ENCODE data around the gene NEURL1.

DNA sequence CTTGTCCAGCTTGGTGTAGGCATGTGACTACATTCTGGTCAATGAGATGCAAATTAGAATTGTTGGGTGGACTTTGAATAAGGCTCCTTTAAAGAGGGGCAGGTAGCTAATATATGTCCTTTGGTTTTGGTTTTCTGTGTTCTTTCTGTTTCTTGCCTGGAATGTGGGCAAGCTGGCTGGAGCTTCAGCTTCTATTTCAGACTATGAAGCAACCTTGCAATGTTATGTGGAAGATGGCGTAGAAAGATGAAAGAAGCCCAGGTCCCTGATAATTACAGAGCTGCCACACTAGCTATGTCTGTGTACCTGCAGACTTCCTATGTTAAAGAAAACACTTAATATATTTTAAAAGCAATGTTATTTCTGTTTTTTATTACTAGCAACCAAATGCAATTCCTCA, 46.2 kb downstream of the NEURL1 start:
- TF ChIP-seq, protein P1, sequence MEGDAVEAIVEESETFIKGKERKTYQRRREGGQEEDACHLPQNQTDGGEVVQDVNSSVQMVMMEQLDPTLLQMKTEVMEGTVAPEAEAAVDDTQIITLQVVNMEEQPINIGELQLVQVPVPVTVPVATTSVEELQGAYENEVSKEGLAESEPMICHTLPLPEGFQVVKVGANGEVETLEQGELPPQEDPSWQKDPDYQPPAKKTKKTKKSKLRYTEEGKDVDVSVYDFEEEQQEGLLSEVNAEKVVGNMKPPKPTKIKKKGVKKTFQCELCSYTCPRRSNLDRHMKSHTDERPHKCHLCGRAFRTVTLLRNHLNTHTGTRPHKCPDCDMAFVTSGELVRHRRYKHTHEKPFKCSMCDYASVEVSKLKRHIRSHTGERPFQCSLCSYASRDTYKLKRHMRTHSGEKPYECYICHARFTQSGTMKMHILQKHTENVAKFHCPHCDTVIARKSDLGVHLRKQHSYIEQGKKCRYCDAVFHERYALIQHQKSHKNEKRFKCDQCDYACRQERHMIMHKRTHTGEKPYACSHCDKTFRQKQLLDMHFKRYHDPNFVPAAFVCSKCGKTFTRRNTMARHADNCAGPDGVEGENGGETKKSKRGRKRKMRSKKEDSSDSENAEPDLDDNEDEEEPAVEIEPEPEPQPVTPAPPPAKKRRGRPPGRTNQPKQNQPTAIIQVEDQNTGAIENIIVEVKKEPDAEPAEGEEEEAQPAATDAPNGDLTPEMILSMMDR (conservative IDR thresholded peaks at IDR 0.05; ENCODE audit: low read length) = no peak
- TF ChIP-seq EZH2phosphoT487 (IDR thresholded peaks at IDR 0.05; ENCODE audit: borderline replicate concordance, low read depth, low read length) = no peak
